GM23248 (cell line): ENCODE measurements around the gene PLVAP. TPM values are rescaled to one million over a fixed set of nuclear protein-coding genes. Genes with fewer than 3 reads are reported as not detected.
A peak's percentile ranks its signal among the peaks of the same experiment; 100 is the strongest.

Experiments
- DNase-seq: peaks from one replicate; pipeline ENCODE4 v3.0.0-alpha.2; 2015
- H2AFZ ChIP-seq: fragments of 200-600 bp; sonication (generic); 2 replicates; pipeline ENCODE4 v1.6.1; 2016; ENCODE audit warnings: antibody characterized with exemption
- H3F3A ChIP-seq: fragments of 200-600 bp; sonication (generic); 2 replicates; pipeline ENCODE4 v1.6.1; 2016; ENCODE audit warnings: mild to moderate bottlenecking, antibody characterized with exemption, mixed run types; ENCODE audit not compliant: insufficient read depth
- H3K27ac ChIP-seq: fragments of 200-600 bp; sonication (generic); 2 replicates; pipeline ENCODE4 v1.5.1; 2016; ENCODE audit warnings: mild to moderate bottlenecking
- H3K27me3 ChIP-seq: fragments of 200-600 bp; sonication (generic); replicated peaks from 2 replicates; pipeline ENCODE4 v1.6.1; 2016; ENCODE audit warnings: mild to moderate bottlenecking; ENCODE audit not compliant: insufficient read depth
- H3K36me3 ChIP-seq: fragments of 200-600 bp; sonication (generic); 2 replicates; pipeline ENCODE4 v1.6.1; 2016; ENCODE audit warnings: low read depth, mild to moderate bottlenecking
- H3K4me1 ChIP-seq: fragments of 200-600 bp; sonication (generic); 2 replicates; pipeline ENCODE4 v1.6.1; 2016; ENCODE audit warnings: mild to moderate bottlenecking; ENCODE audit not compliant: insufficient read depth
- H3K4me2 ChIP-seq: fragments of 200-600 bp; sonication (generic); one replicate; pipeline ENCODE4 v1.6.1; 2016; ENCODE audit warnings: mild to moderate bottlenecking; ENCODE audit not compliant: unreplicated experiment
- H3K4me3 ChIP-seq: fragments of 200-600 bp; sonication (generic); 2 replicates; pipeline ENCODE4 v1.5.1; 2016; ENCODE audit warnings: mild to moderate bottlenecking
- H3K79me2 ChIP-seq: fragments of 200-600 bp; sonication (generic); 2 replicates; pipeline ENCODE4 v1.6.1; 2016; ENCODE audit warnings: mild to moderate bottlenecking; ENCODE audit not compliant: insufficient read depth
- H3K9ac ChIP-seq: fragments of 200-600 bp; sonication (generic); 2 replicates; pipeline ENCODE4 v1.6.1; 2016; ENCODE audit warnings: mild to moderate bottlenecking
- H3K9me2 ChIP-seq: fragments of 200-600 bp; sonication (generic); 2 replicates; pipeline ENCODE4 v1.6.1; 2016; ENCODE audit warnings: mixed run types, mild to moderate bottlenecking, moderate library complexity; ENCODE audit not compliant: insufficient read depth
- H3K9me3 ChIP-seq: fragments of 200-600 bp; sonication (generic); one replicate; pipeline ENCODE4 v1.6.1; 2017; ENCODE audit warnings: low read depth
- H4K20me1 ChIP-seq: fragments of 200-600 bp; sonication (generic); 2 replicates; pipeline ENCODE4 v1.6.0; 2016; ENCODE audit not compliant: insufficient read depth
- EZH2 ChIP-seq: fragments of 200-600 bp; sonication (generic); IDR thresholded peaks from 2 replicates; pipeline ENCODE4 v1.6.1; 2018; ENCODE audit warnings: antibody characterized with exemption, mild to moderate bottlenecking; ENCODE audit not compliant: insufficient read depth, poor library complexity, severe bottlenecking
- EZH2phosphoT487 ChIP-seq: fragments of 200-600 bp; sonication (generic); IDR thresholded peaks from 2 replicates; pipeline ENCODE4 v1.6.1; 2018; ENCODE audit warnings: antibody characterized with exemption, moderate library complexity, mild to moderate bottlenecking, low read depth; ENCODE audit not compliant: insufficient read depth
- WGBS, 2 experiments: methylation state at CpG; one replicate each; pipeline ENCODE4 v1.1.6; 2015 to 2017; ENCODE audit warnings: low lambda C conversion rate in 2 of 2, low coverage in 1 of 2; ENCODE audit errors: missing lambda C conversion rate in 2 of 2; 5-methylcytosine and 5-hydroxymethylcytosine counted together
- in situ Hi-C: fragments of 300-500 bp; cut with MboI; formaldehyde crosslinking; loops from 2 replicates; pipeline ENCODE4 v1.15.0; 2020
- polyA plus RNA-seq: library from polyadenylated mRNA; unstranded; fragments of >200 nt; fragmentation: Nextera tagmentation; extraction: Ambion mirVana; gene quantifications from 2 replicates; pipeline ENCODE4 v1.2.1, GENCODE V29; 2016
- total RNA-seq: library from RNA; depleted of rRNA; stranded (reverse); fragments of >200 nt; shearing (Covaris generic); gene quantifications from 2 replicates; pipeline ENCODE4 v1.2.3, GENCODE V29; 2014

PLVAP gene
- total and polyA plus RNA-seq, 2 experiments from 2014 or later: not detected

GRCh38 chr19:17393914-17394313, 16.8 kb upstream of the PLVAP start, which contains the start of gene CCDC194:
TSS of gene CCDC194 (minus strand) at chr19:17394196. CDS start at chr19:17394158, 38 bp downstream.
- Histone ChIP-seq H3K9me3 (no peaks in the 10 kb centered on the region), H3K4me1 (no peaks in the 10 kb centered on the region), H3K4me3 (no peak within 1 kb of the TSS), H3K9ac (no peak within 1 kb of the TSS), H3K36me3 (no peaks in the 10 kb centered on the region), H4K20me1 (no peaks in the 10 kb centered on the region), H3K9me2 (no peaks in the 10 kb centered on the region), H2AFZ (peak within 1 kb of the TSS; percentile 66), H3F3A (peaks cover 8% of the 10 kb centered on the region; the same call in 1 of the 2 replicates), H3K27me3 (no peaks in the 10 kb centered on the region; the same call in 1 of the 2 replicates), H3K79me2 (no peaks in the 10 kb centered on the region), H3K4me2 (no peak within 1 kb of the TSS), H3K27ac (no peak within 1 kb of the TSS)
- no peak for TF ChIP-seq EZH2phosphoT487
- TF ChIP-seq EZH2: no peak
- peak; percentile 14 for DNase-seq
- 10 to 11% methylated on average over 41 of the region's 41 CpGs for WGBS, 2 experiments
- in situ Hi-C loops: no loop called here

- in situ Hi-C loops: no loop called here
Observed at GRCh38 chr19:17393002-17393401, 15.9 kb upstream of the PLVAP start.

DNA sequence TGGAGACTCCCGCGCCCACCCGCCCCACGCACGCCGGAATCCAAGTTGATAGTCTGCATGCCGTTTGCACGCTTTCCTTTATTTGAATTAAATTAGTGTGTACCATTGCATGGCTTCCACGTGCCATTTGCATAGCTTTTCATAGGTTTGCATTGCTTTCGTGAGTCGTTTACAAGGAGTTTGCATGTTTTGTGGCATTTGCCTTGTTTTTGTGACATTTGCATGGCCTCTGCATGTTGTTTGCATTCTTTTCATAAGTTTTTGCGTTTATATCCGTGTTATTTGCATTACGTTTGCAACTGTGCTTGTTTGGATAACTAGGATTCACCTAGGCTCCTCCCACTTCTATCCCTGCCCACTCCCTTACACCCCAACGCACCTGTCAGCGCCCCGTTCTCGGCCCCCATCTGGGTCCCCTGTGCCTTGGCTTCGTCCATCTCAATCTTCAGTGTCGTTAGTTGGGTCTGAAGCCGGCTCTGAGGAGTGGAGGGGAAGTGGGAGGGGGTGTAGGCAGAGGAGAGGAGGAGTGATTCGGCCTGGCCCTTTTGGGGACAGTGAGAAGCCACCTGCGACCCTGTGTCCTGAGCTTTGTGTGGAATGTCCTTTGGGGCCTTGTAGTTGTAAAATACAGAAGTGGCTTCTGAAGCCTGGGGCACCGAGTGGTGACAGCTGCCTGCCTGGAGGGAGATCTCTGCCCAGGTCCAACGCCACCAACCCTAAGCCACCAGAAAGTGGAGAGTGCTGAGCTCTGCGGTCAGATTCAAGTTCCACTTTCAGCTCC, 14.4 kb upstream of the PLVAP start:
- TF ChIP-seq EZH2 (no peak), EZH2phosphoT487 (no peak)
- in situ Hi-C loops: no loop called here
- Histone ChIP-seq H3K4me3 (peak overlapping the region; percentile 81), H3K36me3 (no peaks in the 10 kb centered on the region), H3K9ac (0 out of 2 replicates have a peak overlapping the region, but pooled peaks have one; percentile 27), H3K4me2 (peak overlapping the region; percentile 81), H3K79me2 (no peaks in the 10 kb centered on the region), H3K9me3 (no peaks in the 10 kb centered on the region), H3K9me2 (no peaks in the 10 kb centered on the region), H3F3A (peaks cover 8% of the 10 kb centered on the region; the same call in 1 of the 2 replicates), H3K4me1 (no peaks in the 10 kb centered on the region), H3K27ac (no peak overlapping the region), H3K27me3 (no peaks in the 10 kb centered on the region; the same call in 1 of the 2 replicates), H2AFZ (peak overlapping the region; percentile 96), H4K20me1 (no peaks in the 10 kb centered on the region)
- WGBS, 2 experiments: 13 to 20% methylated on average over 20 to 26 of the region's 26 CpGs
- DNase-seq: no peak

More at GRCh38 chr19:17393002-17393401, 15.9 kb upstream of the PLVAP start:
- Histone ChIP-seq H3K36me3 (no peaks in the 10 kb centered on the region), H2AFZ (no peak overlapping the region), H3F3A (peaks cover 8% of the 10 kb centered on the region; the same call in 1 of the 2 replicates), H3K4me1 (no peaks in the 10 kb centered on the region), H3K4me2 (no peak overlapping the region), H3K9me2 (no peaks in the 10 kb centered on the region), H3K4me3 (no peak overlapping the region), H4K20me1 (no peaks in the 10 kb centered on the region), H3K9ac (no peak overlapping the region), H3K27ac (no peak overlapping the region), H3K79me2 (no peaks in the 10 kb centered on the region), H3K9me3 (no peaks in the 10 kb centered on the region), H3K27me3 (no peaks in the 10 kb centered on the region; the same call in 1 of the 2 replicates)
- no peak for TF ChIP-seq EZH2phosphoT487
- peak; percentile 17 for DNase-seq
- WGBS, 2 experiments: 42 to 48% methylated on average over 2 of the region's 2 CpGs

GRCh38 chr19:17390665-17391370, 13.7 kb upstream of the PLVAP start:
- Histone ChIP-seq H3K9me3 (no peaks in the 10 kb centered on the region), H3K4me3 (peak overlapping the region; percentile 81), H3K9me2 (no peaks in the 10 kb centered on the region), H3K9ac (peak overlapping the region; percentile 55), H3F3A (peaks cover 8% of the 10 kb centered on the region; the same call in 1 of the 2 replicates), H2AFZ (peak overlapping the region; percentile 96), H3K36me3 (no peaks in the 10 kb centered on the region), H3K79me2 (no peaks in the 10 kb centered on the region), H3K27ac (no peak overlapping the region), H3K4me1 (no peaks in the 10 kb centered on the region), H3K27me3 (no peaks in the 10 kb centered on the region; the same call in 1 of the 2 replicates), H4K20me1 (no peaks in the 10 kb centered on the region), H3K4me2 (peak overlapping the region; percentile 81)
- 2 to 6% methylated on average over 17 to 47 of the region's 50 CpGs for WGBS, 2 experiments
- in situ Hi-C loops: no loop called here
- peak; percentile 96 for DNase-seq
- TF ChIP-seq EZH2: no peak
- TF ChIP-seq EZH2phosphoT487: no peak
